ENCODE data around the gene ZMIZ1.

- no peak for TF ChIP-seq POLR2A (IDR thresholded peaks at IDR 0.05)
- TF ChIP-seq CTCF (IDR thresholded peaks at IDR 0.05) = no peak
- no peak for TF ChIP-seq EP300 (IDR thresholded peaks at IDR 0.05)
Observed at GRCh38 chr10:79356104-79356503, 287.3 kb downstream of the ZMIZ1 start.
